ENCODE measurements around the gene CRTC1.

CRTC1 gene

GRCh38 chr19:18743784-18744418 lies 60.4 kb downstream of the CRTC1 start:
- WGBS, 2 donors (ENCODE audit: extremely low coverage in 2 of 2, insufficient read length in 2 of 2, insufficient replicate concordance in 1 of 2) = no CpG with 5 or more reads among the region's 36 CpGs

GRCh38 chr19:18745012-18745735 lies 61.7 kb downstream of the CRTC1 start:
- Histone ChIP-seq H2BK5ac (ENCODE audit: low read length) (no peak overlapping the region), H2BK15ac (ENCODE audit: low read length) (no peak overlapping the region), H4K8ac (ENCODE audit: low read depth, low read length) (no peak overlapping the region), H3K4me2 (ENCODE audit: insufficient read depth, low read length, poor library complexity, severe bottlenecking) (no peak overlapping the region), H3K9ac (ENCODE audit: low read depth, low read length, poor library complexity) (no peak overlapping the region), H3K23ac (ENCODE audit: low read depth, low read length, poor library complexity) (peak overlapping the region; percentile 73), H3K4ac (ENCODE audit: low read length) (no peak overlapping the region), H2BK120ac (ENCODE audit: low read depth, low read length) (no peak overlapping the region), H3K36me3 (replicated peaks in 1 of 2; ENCODE audit: control insufficient read depth in 2 of 2, insufficient read depth in 2 of 2, low read length in 2 of 2) (peaks cover 0 to 4% of the 10 kb centered on the region in 2 donors), H2BK12ac (ENCODE audit: low read length) (peak overlapping the region; percentile 22), H2AFZ (ENCODE audit: low read length) (no peak overlapping the region), H3K14ac (ENCODE audit: low read length) (no peak overlapping the region), H3K4me1 (ENCODE audit: control insufficient read depth in 2 of 2, insufficient read depth in 1 of 2, low read depth in 1 of 2, low read length in 2 of 2) (peaks cover 20 to 22% of the 10 kb centered on the region in 2 donors), H2AK5ac (ENCODE audit: low read depth, low read length) (peak overlapping the region; percentile 46), H3K18ac (ENCODE audit: low read length) (peak overlapping the region; percentile 17), H3K27me3 (ENCODE audit: control insufficient read depth in 3 of 3, insufficient read depth in 3 of 3, low read depth in 1 of 3, low read length in 3 of 3) (no peaks in the 10 kb centered on the region), H3K9me3 (replicated peaks in 1 of 2; ENCODE audit: control insufficient read depth in 2 of 2, insufficient read depth in 1 of 2, low read depth in 1 of 2, low read length in 2 of 2) (no peaks in the 10 kb centered on the region), H3K4me3 (ENCODE audit: low read length in 2 of 2) (no peak overlapping the region), H3K79me1 (ENCODE audit: low read depth, low read length) (peaks cover 3% of the 10 kb centered on the region), H4K91ac (ENCODE audit: low read depth, low read length, poor library complexity) (no peak overlapping the region), H3K27ac (replicated peaks; ENCODE audit: low read length) (no peak overlapping the region)
- no peak for DNase-seq (ENCODE audit: low spot score)
- no CpG with 5 or more reads among the region's 26 CpGs for WGBS, 2 donors (ENCODE audit: extremely low coverage in 2 of 2, insufficient read length in 2 of 2, insufficient replicate concordance in 1 of 2)

More at GRCh38 chr19:18743784-18744418, 60.4 kb downstream of the CRTC1 start:
- Histone ChIP-seq H3K23ac (ENCODE audit: low read depth, low read length, poor library complexity) (peak overlapping the region; percentile 43), H3K14ac (ENCODE audit: low read length) (no peak overlapping the region), H2BK5ac (ENCODE audit: low read length) (peak overlapping the region; percentile 82), H2BK12ac (ENCODE audit: low read length) (no peak overlapping the region), H2BK120ac (ENCODE audit: low read depth, low read length) (no peak overlapping the region), H3K4me3 (ENCODE audit: low read length in 2 of 2) (no peak overlapping the region), H3K27ac (replicated peaks; ENCODE audit: low read length) (no peak overlapping the region), H3K4ac (ENCODE audit: low read length) (no peak overlapping the region), H3K79me1 (ENCODE audit: low read depth, low read length) (peaks cover 5% of the 10 kb centered on the region), H2AK5ac (ENCODE audit: low read depth, low read length) (peak overlapping the region; percentile 99), H3K9me3 (replicated peaks in 1 of 2; ENCODE audit: control insufficient read depth in 2 of 2, insufficient read depth in 1 of 2, low read depth in 1 of 2, low read length in 2 of 2) (no peaks in the 10 kb centered on the region), H3K4me1 (ENCODE audit: control insufficient read depth in 2 of 2, insufficient read depth in 1 of 2, low read depth in 1 of 2, low read length in 2 of 2) (peaks cover 14 to 19% of the 10 kb centered on the region in 2 donors), H2AFZ (ENCODE audit: low read length) (no peak overlapping the region), H4K91ac (ENCODE audit: low read depth, low read length, poor library complexity) (no peak overlapping the region), H3K36me3 (replicated peaks in 1 of 2; ENCODE audit: control insufficient read depth in 2 of 2, insufficient read depth in 2 of 2, low read length in 2 of 2) (no peaks in the 10 kb centered on the region), H2BK15ac (ENCODE audit: low read length) (no peak overlapping the region), H3K9ac (ENCODE audit: low read depth, low read length, poor library complexity) (no peak overlapping the region), H3K4me2 (ENCODE audit: insufficient read depth, low read length, poor library complexity, severe bottlenecking) (no peak overlapping the region), H4K8ac (ENCODE audit: low read depth, low read length) (no peak overlapping the region), H3K18ac (ENCODE audit: low read length) (peak overlapping the region; percentile 89), H3K27me3 (ENCODE audit: control insufficient read depth in 3 of 3, insufficient read depth in 3 of 3, low read depth in 1 of 3, low read length in 3 of 3) (no peaks in the 10 kb centered on the region)
- no peak for DNase-seq (ENCODE audit: low spot score)

- Histone ChIP-seq H3K4me3 (ENCODE audit: low read length in 2 of 2) (no peak overlapping the region), H3K4me2 (ENCODE audit: insufficient read depth, low read length, poor library complexity, severe bottlenecking) (no peak overlapping the region), H4K91ac (ENCODE audit: low read depth, low read length, poor library complexity) (no peak overlapping the region), H3K79me1 (ENCODE audit: low read depth, low read length) (peaks cover 4% of the 10 kb centered on the region), H3K27ac (replicated peaks; ENCODE audit: low read length) (no peak overlapping the region), H2AK5ac (ENCODE audit: low read depth, low read length) (peak overlapping the region; percentile 74), H2BK120ac (ENCODE audit: low read depth, low read length) (no peak overlapping the region), H3K14ac (ENCODE audit: low read length) (no peak overlapping the region), H3K27me3 (ENCODE audit: control insufficient read depth in 3 of 3, insufficient read depth in 3 of 3, low read depth in 1 of 3, low read length in 3 of 3) (no peaks in the 10 kb centered on the region), H2BK12ac (ENCODE audit: low read length) (no peak overlapping the region), H3K4ac (ENCODE audit: low read length) (no peak overlapping the region), H3K18ac (ENCODE audit: low read length) (no peak overlapping the region), H3K9me3 (replicated peaks in 1 of 2; ENCODE audit: control insufficient read depth in 2 of 2, insufficient read depth in 1 of 2, low read depth in 1 of 2, low read length in 2 of 2) (no peaks in the 10 kb centered on the region), H4K8ac (ENCODE audit: low read depth, low read length) (peak overlapping the region; percentile 48), H2BK15ac (ENCODE audit: low read length) (no peak overlapping the region), H3K36me3 (replicated peaks in 1 of 2; ENCODE audit: control insufficient read depth in 2 of 2, insufficient read depth in 2 of 2, low read length in 2 of 2) (peaks cover 0 to 9% of the 10 kb centered on the region in 2 donors), H3K4me1 (ENCODE audit: control insufficient read depth in 2 of 2, insufficient read depth in 1 of 2, low read depth in 1 of 2, low read length in 2 of 2) (peaks cover 17 to 18% of the 10 kb centered on the region in 2 donors), H2BK5ac (ENCODE audit: low read length) (no peak overlapping the region), H2AFZ (ENCODE audit: low read length) (no peak overlapping the region), H3K9ac (ENCODE audit: low read depth, low read length, poor library complexity) (peak overlapping the region; percentile 86), H3K23ac (ENCODE audit: low read depth, low read length, poor library complexity) (peak overlapping the region; percentile 17)
- DNase-seq (ENCODE audit: low spot score) = no peak
- WGBS, 2 donors (ENCODE audit: extremely low coverage in 2 of 2, insufficient read length in 2 of 2, insufficient replicate concordance in 1 of 2) = no CpG with 5 or more reads among the region's 5 CpGs
Observed at GRCh38 chr19:18745931-18746330, 62.5 kb downstream of the CRTC1 start.
